ENCODE results near the gene MBOAT7. TPM values are rescaled to one million over a fixed set of nuclear protein-coding genes. Genes with fewer than 3 reads are reported as not detected.
"Not testable (repeated sequence)": the region's sequence is repeated elsewhere in the genome, so short reads cannot be mapped to it uniquely, and the experiment has no call there.

Gene MBOAT7
- total and polyA plus RNA-seq, 8 donors, result 14.1 to 1,215 (median 48.7) TPM

DNA sequence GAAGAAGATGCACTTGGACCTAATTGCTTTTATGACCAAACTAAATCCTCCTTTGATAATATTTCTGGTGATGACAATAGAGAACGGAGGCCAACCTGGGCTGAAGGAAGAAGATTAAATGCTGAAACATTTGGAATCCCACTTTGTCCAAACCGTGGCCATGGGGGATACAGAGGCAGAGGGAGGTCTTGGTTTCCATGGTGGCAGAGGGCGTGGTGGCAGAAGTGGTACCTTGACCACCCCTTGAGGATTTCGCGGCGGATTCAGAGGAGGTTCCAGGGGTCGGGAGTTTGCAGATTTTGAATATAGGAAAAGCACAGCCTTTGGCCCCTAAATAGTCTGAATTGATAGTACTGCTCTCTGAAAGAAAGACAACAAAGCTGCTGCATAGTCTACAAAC lies 40.7 kb upstream of the MBOAT7 start:
- Histone ChIP-seq H3K27ac (no peak overlapping the region), H3K27me3 (peaks cover 0 to 23% (median 10%) of the 10 kb centered on the region in 3 donors), H3K4me3 (no peak overlapping the region), H3K36me3 (no peaks in the 10 kb centered on the region), H3K4me1 (peaks cover 0 to 12% (median 3%) of the 10 kb centered on the region in 4 donors), H3K9me3 (peaks cover 0 to 4% (median 0%) of the 10 kb centered on the region in 4 donors)
- WGBS, 5 donors, result 70 to 72% (median 71%) methylated on average over 7 of the region's 7 CpGs
- intact Hi-C loops (cut with DNase I; ENCODE audit: low total_unique reads), result loop anchor here (5.0 kb wide), 1 partner anchor 58 kb away; the partner anchor contains the start of gene TMC4
- no peak for DNase-seq
- TF ChIP-seq POLR2A (IDR thresholded peaks at IDR 0.05) (no peak), POLR2AphosphoS5 (IDR thresholded peaks at IDR 0.05) (no peak), EP300 (IDR thresholded peaks at IDR 0.05) (no peak)
- TF ChIP-seq, protein P1, sequence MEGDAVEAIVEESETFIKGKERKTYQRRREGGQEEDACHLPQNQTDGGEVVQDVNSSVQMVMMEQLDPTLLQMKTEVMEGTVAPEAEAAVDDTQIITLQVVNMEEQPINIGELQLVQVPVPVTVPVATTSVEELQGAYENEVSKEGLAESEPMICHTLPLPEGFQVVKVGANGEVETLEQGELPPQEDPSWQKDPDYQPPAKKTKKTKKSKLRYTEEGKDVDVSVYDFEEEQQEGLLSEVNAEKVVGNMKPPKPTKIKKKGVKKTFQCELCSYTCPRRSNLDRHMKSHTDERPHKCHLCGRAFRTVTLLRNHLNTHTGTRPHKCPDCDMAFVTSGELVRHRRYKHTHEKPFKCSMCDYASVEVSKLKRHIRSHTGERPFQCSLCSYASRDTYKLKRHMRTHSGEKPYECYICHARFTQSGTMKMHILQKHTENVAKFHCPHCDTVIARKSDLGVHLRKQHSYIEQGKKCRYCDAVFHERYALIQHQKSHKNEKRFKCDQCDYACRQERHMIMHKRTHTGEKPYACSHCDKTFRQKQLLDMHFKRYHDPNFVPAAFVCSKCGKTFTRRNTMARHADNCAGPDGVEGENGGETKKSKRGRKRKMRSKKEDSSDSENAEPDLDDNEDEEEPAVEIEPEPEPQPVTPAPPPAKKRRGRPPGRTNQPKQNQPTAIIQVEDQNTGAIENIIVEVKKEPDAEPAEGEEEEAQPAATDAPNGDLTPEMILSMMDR (IDR thresholded peaks at IDR 0.05), result no peak

GRCh38 chr19:54229146-54229545 lies 39.8 kb upstream of the MBOAT7 start:
- DNase-seq, result no peak
- Histone ChIP-seq H3K27me3 (peaks cover 0 to 24% (median 9%) of the 10 kb centered on the region in 3 donors), H3K4me1 (peaks cover 0 to 12% (median 3%) of the 10 kb centered on the region in 4 donors), H3K9me3 (no peaks in the 10 kb centered on the region), H3K27ac (no peak overlapping the region), H3K36me3 (no peaks in the 10 kb centered on the region), H3K4me3 (no peak overlapping the region)
- WGBS, 5 donors, result 82 to 94% (median 89%) methylated on average over 8 of the region's 8 CpGs
- intact Hi-C loops (cut with DNase I; ENCODE audit: low total_unique reads), result no loop called here
- TF ChIP-seq EP300 (IDR thresholded peaks at IDR 0.05), result no peak

- 73 to 80% (median 78%) methylated on average over 9 to 10 of the region's 10 CpGs for WGBS, 5 donors
- intact Hi-C loops (cut with DNase I; ENCODE audit: low total_unique reads); DNase-seq: not testable (repeated sequence)
Observed at GRCh38 chr19:54224619-54225018, 35.2 kb upstream of the MBOAT7 start.

GRCh38 chr19:54223937-54224281 lies 34.5 kb upstream of the MBOAT7 start:
- H3K4me3 ChIP-seq, H3K9me3 ChIP-seq, H3K36me3 ChIP-seq, DNase-seq, H3K4me1 ChIP-seq, H3K27ac ChIP-seq: not testable (repeated sequence)
- 42 to 65% (median 47%) methylated on average over 4 to 5 of the region's 5 CpGs for WGBS, 5 donors
- peaks cover 0 to 37% (median 16%) of the 10 kb centered on the region in 3 donors for H3K27me3 ChIP-seq
- intact Hi-C loops (cut with DNase I; ENCODE audit: low total_unique reads), result loop anchor here (2.0 kb wide), 1 partner anchor 23 kb away; no protein-coding TSS in a partner anchor

More at GRCh38 chr19:54224619-54225018, 35.2 kb upstream of the MBOAT7 start:
- H3K27me3 ChIP-seq, result peaks cover 0 to 33% (median 16%) of the 10 kb centered on the region in 3 donors
- H3K27ac ChIP-seq, H3K36me3 ChIP-seq, H3K4me3 ChIP-seq, H3K9me3 ChIP-seq, H3K4me1 ChIP-seq: not testable (repeated sequence)

DNA sequence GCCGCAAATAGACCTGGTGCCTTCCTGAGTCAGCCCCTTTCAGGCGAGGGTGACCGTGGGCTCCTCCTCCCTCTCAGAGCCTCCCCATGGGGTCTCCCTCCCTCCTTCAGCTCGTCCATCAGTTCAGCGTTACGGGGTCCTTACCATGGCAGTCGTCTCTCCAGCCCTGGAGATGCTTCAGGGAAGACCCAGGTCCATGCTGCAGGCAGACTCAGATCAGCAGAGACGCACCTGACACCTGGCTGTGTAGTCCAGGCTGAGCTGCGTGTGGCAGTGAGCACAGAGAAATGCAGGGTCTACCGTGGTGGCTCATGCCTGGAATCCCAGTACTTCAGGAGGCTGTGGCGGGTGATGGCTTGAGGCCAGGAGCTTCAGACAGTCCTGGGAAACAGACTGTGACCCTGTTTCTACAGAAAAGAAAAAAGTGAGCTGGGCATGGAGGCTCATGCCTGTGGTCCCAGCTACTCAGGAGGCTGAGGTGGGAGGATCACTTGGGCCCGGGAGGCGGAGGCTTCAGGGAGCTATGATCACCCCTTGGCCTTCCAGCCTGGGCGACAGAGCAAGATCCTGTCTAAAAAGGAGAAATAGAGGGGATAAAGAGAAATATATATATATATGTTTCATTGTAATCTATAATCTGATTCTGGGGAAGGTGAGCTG lies 34.0 kb upstream of the MBOAT7 start:
- WGBS, 5 donors, result 46 to 50% (median 48%) methylated on average over 14 of the region's 14 CpGs
- intact Hi-C loops (cut with DNase I; ENCODE audit: low total_unique reads), result loop anchor here (2.0 kb wide), 1 partner anchor 23 kb away; no protein-coding TSS in a partner anchor
- peak overlapping the region in 1 of 4 donors; percentile 32 for H3K4me3 ChIP-seq
- not testable (repeated sequence) for DNase-seq, H3K9me3 ChIP-seq, H3K4me1 ChIP-seq
- peaks cover 0 to 37% (median 16%) of the 10 kb centered on the region in 3 donors for H3K27me3 ChIP-seq
- H3K27ac ChIP-seq, result peak overlapping the region in 2 of 5 donors; percentile 49 to 71
- peaks cover 0 to 14% (median 6%) of the 10 kb centered on the region in 4 donors for H3K36me3 ChIP-seq

DNA sequence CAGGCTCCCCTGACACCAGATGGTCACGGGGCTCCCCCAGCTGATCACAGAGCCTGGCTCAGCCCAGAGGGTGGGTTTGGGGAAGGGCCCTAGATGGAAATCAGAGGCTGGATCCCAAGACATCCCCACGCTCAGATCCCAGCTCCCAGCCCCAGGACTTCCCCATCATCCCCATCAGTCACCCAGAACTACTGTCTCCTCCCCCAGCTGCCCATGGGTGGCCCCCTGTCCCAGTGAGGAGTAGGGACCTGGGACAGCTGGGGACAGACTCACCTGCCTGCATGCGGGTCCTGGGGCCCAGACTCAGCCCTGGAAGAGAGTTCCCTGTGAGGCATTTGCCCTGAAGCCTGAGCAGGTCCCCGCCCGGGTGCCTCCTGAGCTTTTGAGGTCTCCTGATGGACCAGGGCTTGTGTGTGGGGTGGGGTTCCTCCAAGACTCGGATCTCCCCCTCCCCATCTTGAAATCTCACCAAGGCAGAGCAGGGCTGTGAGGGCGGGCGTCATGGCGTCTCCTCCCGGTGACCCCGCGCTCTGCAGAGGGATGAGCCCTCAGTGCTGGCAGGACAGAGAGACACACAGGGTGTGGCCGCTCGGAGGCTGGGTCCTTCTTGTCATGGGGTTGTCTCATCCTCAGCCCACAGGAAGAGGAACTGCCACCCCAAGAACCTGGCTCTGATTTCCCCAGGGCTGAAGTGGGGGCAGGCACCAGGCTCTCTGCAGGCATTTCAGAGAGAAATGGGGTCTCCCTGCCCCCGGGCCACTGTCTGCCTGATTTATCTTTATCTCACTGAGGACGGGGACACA lies 33.3 kb upstream of the MBOAT7 start, which contains the start of gene LILRB3:
Gene LILRB3 (minus strand): TSS at position 534 of the 803 bp plus-strand sequence. CDS start 31 bp downstream, at position 503.
- DNase-seq, H3K4me1 ChIP-seq, H3K9me3 ChIP-seq: not testable (repeated sequence)
- intact Hi-C loops (cut with DNase I; ENCODE audit: low total_unique reads), result loop anchor here (2.0 kb wide), 1 partner anchor 24 kb away; no protein-coding TSS in a partner anchor
- peak within 1 kb of the TSS in 3 of 5 donors; percentile 37 to 71 (median 49) for H3K27ac ChIP-seq
- peaks cover 0 to 19% (median 8%) of the 10 kb centered on the region in 4 donors for H3K36me3 ChIP-seq
- 62 to 69% (median 64%) methylated on average over 13 to 16 of the region's 16 CpGs for WGBS, 5 donors
- peaks cover 0 to 37% (median 16%) of the 10 kb centered on the region in 3 donors for H3K27me3 ChIP-seq
- peak within 1 kb of the TSS in 3 of 4 donors; percentile 7 to 32 (median 20) for H3K4me3 ChIP-seq

GRCh38 chr19:54221947-54222346 lies 32.6 kb upstream of the MBOAT7 start:
- intact Hi-C loops (cut with DNase I; ENCODE audit: low total_unique reads), result loop anchor here (2.0 kb wide), 1 partner anchor 25 kb away; no protein-coding TSS in a partner anchor
- H3K36me3 ChIP-seq, result peaks cover 0 to 22% (median 8%) of the 10 kb centered on the region in 4 donors
- not testable (repeated sequence) for H3K4me1 ChIP-seq, H3K9me3 ChIP-seq, DNase-seq
- H3K27me3 ChIP-seq, result peaks cover 0 to 37% (median 16%) of the 10 kb centered on the region in 3 donors
- peak overlapping the region in 1 of 5 donors; percentile 49 for H3K27ac ChIP-seq
- WGBS, 5 donors, result 72 to 87% (median 80%) methylated on average over 2 to 7 of the region's 7 CpGs
- H3K4me3 ChIP-seq, result peak overlapping the region in 1 of 4 donors; percentile 20

GRCh38 chr19:54219702-54220101 lies 30.3 kb upstream of the MBOAT7 start:
- intact Hi-C loops (cut with DNase I; ENCODE audit: low total_unique reads); H3K9me3 ChIP-seq; H3K27ac ChIP-seq; H3K4me1 ChIP-seq; DNase-seq; H3K4me3 ChIP-seq: not testable (repeated sequence)
- 60 to 94% (median 80%) methylated on average over 1 to 4 of the region's 5 CpGs for WGBS, 5 donors
- Histone ChIP-seq H3K36me3 (peaks cover 0 to 33% (median 10%) of the 10 kb centered on the region in 4 donors), H3K27me3 (peaks cover 0 to 37% (median 16%) of the 10 kb centered on the region in 3 donors)

Data from stomach (tissue), 9 donors.